HG03520 (cell line): ENCODE data around the gene NDUFB2.
"Not testable (repeated sequence)": the region's sequence is repeated elsewhere in the genome, so short reads cannot be mapped to it uniquely, and the experiment has no call there.

Source experiments
- ATAC-seq: cut with Tn5 transposase; IDR thresholded peaks from one replicate; pipeline ENCODE4 v1.9.1; 2021; ENCODE audit warnings: mild to moderate bottlenecking, moderate library complexity; ENCODE audit not compliant: unreplicated experiment

NDUFB2 gene

GRCh38 chr7:140672382-140673062, 24.0 kb upstream of the NDUFB2 start, which contains the start of gene ADCK2:
Gene ADCK2, plus strand, starts transcription at chr7:140672945. Its CDS starts 386 bp downstream, at chr7:140673331.
- ATAC-seq, result peak; percentile 38

DNA sequence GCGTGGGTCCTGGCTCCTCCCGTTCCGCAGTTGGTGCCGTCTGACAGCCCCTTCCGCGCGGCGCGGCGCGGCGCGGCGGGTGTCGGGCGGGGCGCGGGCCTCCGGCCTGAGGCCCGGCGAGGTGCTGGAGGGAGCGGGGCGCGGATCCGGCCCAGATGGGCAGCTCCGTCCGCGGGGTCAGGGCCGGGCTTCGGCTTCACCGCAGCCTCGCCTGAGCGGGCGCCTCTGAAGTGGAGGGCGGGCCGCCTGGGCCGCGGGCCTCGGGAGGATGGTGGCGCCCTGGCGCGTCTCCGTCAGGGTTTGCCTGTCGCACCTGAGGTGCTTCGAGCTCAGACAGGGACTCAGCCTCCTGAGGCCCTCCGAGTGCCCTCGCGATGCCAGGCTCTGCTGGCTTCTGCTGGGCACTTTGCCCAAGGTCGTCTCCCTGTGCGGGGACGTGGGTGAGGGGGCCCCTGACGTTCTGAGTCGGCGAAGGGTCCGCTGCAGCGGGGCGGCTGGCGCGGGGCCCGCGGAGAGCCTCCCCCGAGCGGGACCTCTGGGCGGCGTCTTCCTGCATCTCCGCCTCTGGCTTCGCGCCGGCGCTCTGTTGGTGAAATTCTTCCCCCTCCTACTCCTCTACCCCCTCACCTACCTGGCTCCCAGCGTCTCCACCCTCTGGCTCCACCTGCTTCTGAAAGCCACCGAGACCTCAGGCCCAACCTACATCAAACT, 23.3 kb upstream of the NDUFB2 start:
- ATAC-seq, result peak; percentile 33

DNA sequence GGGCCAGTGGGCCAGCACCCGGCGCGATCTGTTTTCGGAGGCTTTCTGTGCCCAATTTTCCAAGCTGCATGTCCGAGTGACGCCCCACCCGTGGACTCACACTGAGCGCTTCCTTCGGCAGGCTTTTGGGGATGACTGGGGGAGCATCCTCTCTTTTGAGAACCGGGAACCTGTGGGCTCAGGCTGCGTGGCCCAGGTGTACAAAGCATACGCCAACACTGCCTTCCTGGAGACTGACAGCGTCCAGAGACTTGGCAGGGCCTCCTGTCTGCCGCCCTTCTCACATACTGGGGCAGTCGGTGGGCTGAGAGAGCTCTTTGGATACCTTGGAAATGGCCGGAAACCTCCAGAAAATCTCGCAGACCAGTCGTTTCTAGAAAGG, 22.7 kb upstream of the NDUFB2 start:
- ATAC-seq, result no peak

- no peak for ATAC-seq
Observed at GRCh38 chr7:140674356-140674800, 22.1 kb upstream of the NDUFB2 start.

GRCh38 chr7:140674899-140675701, 21.4 kb upstream of the NDUFB2 start:
- ATAC-seq, result no peak

GRCh38 chr7:140675726-140676125, 20.8 kb upstream of the NDUFB2 start:
- no peak for ATAC-seq

DNA sequence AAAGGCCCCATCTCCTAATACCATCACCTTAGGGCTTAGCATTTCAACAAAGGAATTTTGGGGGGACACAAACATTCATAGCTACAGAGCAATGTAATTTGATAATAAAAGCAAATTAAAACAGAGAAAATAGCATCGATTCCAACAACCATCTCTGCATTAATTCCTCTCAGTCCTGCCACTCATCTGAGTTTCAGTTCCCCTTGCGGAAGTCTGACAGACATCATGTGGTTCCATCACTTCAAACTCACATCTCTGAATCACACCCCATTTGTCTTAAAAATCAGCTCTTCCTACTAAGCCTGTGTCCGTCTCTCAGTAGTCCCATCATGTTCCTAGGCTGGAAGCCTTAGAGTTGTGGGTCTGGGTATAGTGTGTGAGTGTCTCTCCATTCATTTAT, 20.2 kb upstream of the NDUFB2 start:
- ATAC-seq, result peak; percentile 62

- not testable (repeated sequence) for ATAC-seq
Observed at GRCh38 chr7:140676956-140677355, 19.6 kb upstream of the NDUFB2 start.

DNA sequence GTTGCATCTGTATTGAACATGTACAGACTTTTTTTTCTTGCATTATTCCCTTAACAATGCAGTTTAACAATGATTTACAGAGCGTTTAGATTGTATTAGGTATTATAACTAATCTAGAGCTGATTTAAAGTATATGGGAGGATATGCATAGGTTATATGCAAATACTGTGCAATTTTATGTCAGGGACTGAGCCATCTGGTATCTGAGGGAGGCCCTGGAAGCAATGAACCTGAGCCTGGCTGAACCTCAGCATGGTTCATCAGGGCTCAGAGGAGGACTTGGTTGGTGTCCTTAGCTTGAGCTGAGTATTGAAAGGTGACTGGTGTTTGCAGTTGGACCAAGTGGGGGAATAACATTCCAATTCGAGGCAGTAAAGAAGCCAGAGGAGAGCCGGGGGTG, 19.0 kb upstream of the NDUFB2 start:
- ATAC-seq, result no peak

- ATAC-seq, result no peak
Observed at GRCh38 chr7:140678081-140678815, 18.3 kb upstream of the NDUFB2 start.

DNA sequence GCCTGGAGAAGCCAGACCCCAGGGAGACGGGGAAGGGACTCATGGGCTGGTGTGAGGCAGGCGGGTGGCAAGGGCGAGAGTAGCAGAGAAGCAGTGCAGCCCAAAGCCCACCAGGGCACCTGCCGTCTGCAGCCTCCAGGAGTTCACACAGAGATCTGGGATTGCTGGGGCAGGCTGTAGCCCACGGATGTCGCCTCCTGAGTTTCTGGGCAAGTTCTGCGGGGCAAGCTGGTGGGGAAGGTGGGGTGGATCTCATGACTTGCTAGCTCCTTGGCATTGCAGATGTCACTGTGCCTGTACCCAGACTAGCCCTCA, 17.7 kb upstream of the NDUFB2 start:
- ATAC-seq, result no peak

GRCh38 chr7:140679186-140679585, 17.3 kb upstream of the NDUFB2 start:
- ATAC-seq, result no peak

GRCh38 chr7:140680886-140681285, 15.6 kb upstream of the NDUFB2 start:
- ATAC-seq, result no peak

DNA sequence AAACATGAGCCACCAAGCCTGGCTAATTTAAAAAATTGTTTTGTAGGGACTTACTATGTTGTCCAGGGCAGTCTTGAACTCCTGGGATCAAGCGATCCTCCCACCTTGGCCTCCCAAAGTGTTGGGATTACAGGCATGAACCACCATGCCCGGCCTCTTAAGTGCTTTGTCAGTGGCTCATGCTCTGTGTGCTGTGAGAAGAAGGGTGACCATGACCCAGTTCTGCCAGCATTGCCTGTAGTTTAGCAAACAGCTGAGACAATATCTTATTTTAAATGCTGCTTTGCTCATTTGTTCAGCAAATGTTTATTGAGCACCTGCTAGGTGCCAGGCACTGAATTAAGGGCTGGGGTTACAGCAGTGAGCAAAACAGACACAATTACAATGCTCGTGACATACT, 14.7 kb upstream of the NDUFB2 start:
- ATAC-seq, result no peak

DNA sequence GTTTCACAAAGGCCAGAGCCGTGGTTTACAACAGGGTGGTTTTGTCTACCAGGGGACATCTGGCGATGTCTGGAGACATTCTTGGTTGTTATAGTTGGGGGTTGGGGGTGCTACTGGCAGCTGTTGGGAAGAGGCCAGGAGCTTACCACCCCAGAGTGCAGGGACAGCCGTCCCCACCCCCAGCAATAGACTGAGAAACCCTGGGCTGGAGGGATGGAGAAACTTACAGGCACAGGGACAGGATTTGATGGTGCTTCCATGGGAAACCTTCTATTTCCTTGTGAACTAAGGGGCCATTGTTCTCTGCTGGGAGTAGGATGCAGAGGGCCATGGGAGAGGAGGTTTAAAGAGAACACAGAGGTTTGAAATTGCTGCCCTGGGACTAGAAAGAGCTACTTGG, 12.9 kb upstream of the NDUFB2 start:
- no peak for ATAC-seq

DNA sequence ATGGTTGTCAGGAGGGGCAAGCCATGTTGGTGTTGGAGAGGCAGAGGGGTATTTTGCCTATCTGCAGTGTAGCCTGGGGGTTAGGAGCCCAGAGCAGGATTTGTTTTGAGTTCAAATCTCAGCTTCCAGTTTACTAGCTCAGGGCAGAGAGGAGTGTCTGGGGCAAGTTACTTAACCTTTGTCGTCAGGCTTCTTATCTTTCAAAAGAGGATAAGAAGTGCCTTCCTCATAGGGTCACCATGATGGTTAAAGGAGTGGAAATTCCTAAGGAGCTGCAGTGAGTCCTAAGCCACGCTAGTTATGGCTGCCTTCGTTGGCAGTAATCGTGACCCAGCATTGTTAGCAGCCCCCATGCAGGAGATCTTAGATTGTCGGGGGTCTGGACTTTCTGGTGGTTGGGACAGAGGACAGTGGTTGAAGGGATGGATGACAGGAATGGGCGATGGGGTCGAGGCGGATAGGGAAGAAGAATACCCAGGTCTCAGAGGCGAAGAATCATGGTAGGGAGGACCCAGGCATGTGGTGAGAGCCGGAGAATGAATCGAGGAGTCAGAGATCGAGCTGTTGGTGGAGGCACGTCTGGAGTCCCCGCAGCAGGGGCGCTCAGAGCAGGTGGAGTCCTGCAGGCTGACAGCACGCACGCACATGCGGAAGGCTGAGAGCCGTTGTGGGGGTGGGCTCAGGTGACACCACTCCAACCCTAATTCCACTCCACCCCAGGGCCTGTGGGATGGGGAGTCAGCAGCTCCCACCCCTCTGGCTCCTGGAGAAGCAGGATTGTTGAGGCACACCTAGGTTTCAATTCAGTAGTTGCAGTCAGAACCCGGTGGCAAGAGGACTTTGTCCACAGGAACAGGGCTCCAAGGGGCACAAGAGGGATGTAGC, 12.2 kb upstream of the NDUFB2 start:
- no peak for ATAC-seq

- ATAC-seq, result no peak
Observed at GRCh38 chr7:140685407-140686087, 11.0 kb upstream of the NDUFB2 start.

GRCh38 chr7:140686921-140687320, 9.6 kb upstream of the NDUFB2 start:
- ATAC-seq, result no peak

DNA sequence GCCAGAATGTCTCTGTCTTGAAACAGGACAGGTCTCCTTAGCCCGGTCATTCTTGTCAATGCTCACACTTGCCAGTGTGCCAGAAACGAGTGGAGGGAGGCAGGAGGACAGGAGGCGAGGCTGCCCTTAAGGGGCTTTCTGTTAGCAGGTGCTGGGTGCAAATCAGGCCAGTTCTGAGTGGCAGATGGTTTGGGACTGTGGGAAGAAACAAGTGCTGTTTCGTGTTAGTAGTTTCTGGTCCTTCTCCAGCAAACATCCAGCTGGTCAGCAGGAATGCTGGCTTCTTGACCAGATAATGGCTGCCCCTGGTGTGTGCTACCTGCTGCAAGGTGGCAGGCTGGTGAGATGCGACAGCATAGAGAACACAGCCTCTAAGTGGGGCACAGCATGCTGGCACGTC, 8.2 kb upstream of the NDUFB2 start:
- no peak for ATAC-seq
